CD14-positive monocyte (primary cell): ENCODE data around the gene RAB11FIP2. TPM values are rescaled to one million over a fixed set of nuclear protein-coding genes. Genes with fewer than 3 reads are reported as not detected.

ENCODE experiments used
- DNase-seq, 3 donors: peaks; one replicate each; pipeline ENCODE4 v3.0.0-alpha.2; 2011 to 2022
- H2AFZ ChIP-seq: 2 replicates; pipeline ENCODE4 v1.6.0; 2012; ENCODE audit warnings: mild to moderate bottlenecking, low read depth, low read length, inconsistent platforms; ENCODE audit not compliant: insufficient read depth, poor library complexity, severe bottlenecking
- H3K27ac ChIP-seq, 2 donors: 1 replicate in 1 of 2; 2 replicates in 1 of 2; pipeline ENCODE4 v1.5.1; 2012 to 2013; ENCODE audit warnings: low read length in 2 of 2, control low read depth in 1 of 2, inconsistent platforms in 1 of 2, low read depth in 1 of 2, mild to moderate bottlenecking in 1 of 2
- H3K27me3 ChIP-seq, 2 donors: one replicate each; pipeline versions ENCODE4 v1.6.0 to v1.6.1; 2011 to 2013; ENCODE audit warnings: low read length in 2 of 2; ENCODE audit not compliant: control insufficient read depth in 2 of 2, insufficient read depth in 2 of 2
- H3K36me3 ChIP-seq, 2 donors: replicated peaks in 1 of 2; 1 replicate in 1 of 2; 2 replicates in 1 of 2; pipeline versions ENCODE4 v1.5.1 to v1.6.1; 2012 to 2013; ENCODE audit warnings: low read length in 2 of 2, control low read depth in 1 of 2, inconsistent platforms in 1 of 2, mild to moderate bottlenecking in 1 of 2; ENCODE audit not compliant: insufficient read depth in 2 of 2, control insufficient read depth in 1 of 2
- H3K4me1 ChIP-seq, 2 donors: 1 replicate in 1 of 2; 2 replicates in 1 of 2; pipeline versions ENCODE4 v1.5.1 to v1.6.1; 2012 to 2013; ENCODE audit warnings: low read length in 2 of 2, control low read depth in 1 of 2, inconsistent platforms in 1 of 2, mild to moderate bottlenecking in 1 of 2, moderate library complexity in 1 of 2; ENCODE audit not compliant: insufficient read depth in 2 of 2, control insufficient read depth in 1 of 2
- H3K4me2 ChIP-seq: replicated peaks from 2 replicates; pipeline ENCODE3; 2012; ENCODE audit warnings: low read length, moderate library complexity, mild to moderate bottlenecking; ENCODE audit not compliant: poor library complexity, severe bottlenecking; ENCODE audit errors: extremely low read depth
- H3K4me3 ChIP-seq, 3 experiments: fragments of 200-600 bp in 1 of 3; sonication (generic) in 1 of 3; replicated peaks in 1 of 3; 1 replicate in 2 of 3; 2 replicates in 1 of 3; pipeline ENCODE4 v1.5.1; 2011 to 2013; ENCODE audit warnings: low read length in 3 of 3, mild to moderate bottlenecking in 3 of 3, control low read depth in 2 of 3, low read depth in 2 of 3, inconsistent platforms in 1 of 3, moderate library complexity in 1 of 3
- H3K79me2 ChIP-seq: 2 replicates; pipeline ENCODE4 v1.6.0; 2012; ENCODE audit warnings: mild to moderate bottlenecking, control low read depth, inconsistent platforms, low read length, moderate library complexity; ENCODE audit not compliant: insufficient read depth
- H3K9ac ChIP-seq: 2 replicates; pipeline ENCODE4 v1.6.0; 2017; ENCODE audit warnings: low read length, mild to moderate bottlenecking; ENCODE audit not compliant: insufficient read depth, poor library complexity, severe bottlenecking
- H3K9me3 ChIP-seq, 2 donors: replicated peaks in 1 of 2; 1 replicate in 1 of 2; 2 replicates in 1 of 2; pipeline versions ENCODE4 v1.5.1 to v1.6.1; 2012 to 2013; ENCODE audit warnings: low read length in 2 of 2, control low read depth in 1 of 2; ENCODE audit not compliant: control insufficient read depth in 1 of 2, insufficient read depth in 1 of 2
- H4K20me1 ChIP-seq: 2 replicates; pipeline ENCODE4 v1.6.0; 2012; ENCODE audit warnings: mild to moderate bottlenecking, low read length, control low read depth, moderate library complexity; ENCODE audit not compliant: insufficient read depth
- H3K27ac Mint-ChIP-seq, 7 donors: one replicate each; pipeline ENCODE4 v1.8.0; 2020; ENCODE audit warnings: mild to moderate bottlenecking in 7 of 7, mixed read lengths in 7 of 7, moderate library complexity in 6 of 7, inconsistent platforms in 2 of 7
- H3K27me3 Mint-ChIP-seq, 3 donors: one replicate each; pipeline ENCODE4 v1.8.0; 2021 to 2022; ENCODE audit warnings: low read depth in 3 of 3, mild to moderate bottlenecking in 3 of 3, mixed read lengths in 3 of 3, moderate library complexity in 3 of 3, inconsistent platforms in 1 of 3
- H3K36me3 Mint-ChIP-seq, 2 donors: one replicate each; pipeline ENCODE4 v1.8.0; 2020; ENCODE audit warnings: mixed read lengths in 2 of 2, inconsistent platforms in 1 of 2, mild to moderate bottlenecking in 1 of 2
- H3K4me1 Mint-ChIP-seq: one replicate; pipeline ENCODE4 v1.8.0; 2020; ENCODE audit warnings: mild to moderate bottlenecking, mixed read lengths
- H3K4me3 Mint-ChIP-seq, 2 donors: one replicate each; pipeline ENCODE4 v1.8.0; 2020; ENCODE audit warnings: mild to moderate bottlenecking in 2 of 2, mixed read lengths in 2 of 2, moderate library complexity in 1 of 2
- H3K9me3 Mint-ChIP-seq, 7 donors: one replicate each; pipeline ENCODE4 v1.8.0; 2020 to 2022; ENCODE audit warnings: mixed read lengths in 7 of 7, mild to moderate bottlenecking in 6 of 7, moderate library complexity in 6 of 7, inconsistent platforms in 2 of 7
- WGBS: methylation state at CpG from one replicate; pipeline ENCODE4 v1.1.5; 2013; ENCODE audit warnings: missing lambda C conversion rate; ENCODE audit not compliant: insufficient coverage; 5-methylcytosine and 5-hydroxymethylcytosine counted together
- intact Hi-C, 2 donors: fragments of 100-400 bp; cut with micrococcal nuclease; formaldehyde crosslinking; loops; one replicate each; pipeline versions ENCODE4 v1.15.0 to v1.15.1; 2023
- polyA plus RNA-seq, 3 donors: library from polyadenylated mRNA; depleted of rRNA in 1 of 3; unstranded in 2 of 3; stranded (reverse) in 1 of 3; fragments of 300-500 nt in 2 of 3; fragments of >200 nt in 1 of 3; fragmentation: Illumina TruSeq in 2 of 3; gene quantifications; 1 replicate in 2 of 3; 2 replicates in 1 of 3; pipeline ENCODE4 v1.2.3, GENCODE V29; 2012 to 2021
- TF ChIP-seq, protein P1 (sequence below): fragments of 200-600 bp; IDR thresholded peaks from one replicate; pipeline ENCODE4 v1.8.0; 2022; ENCODE audit warnings: antibody characterized with exemption, mild to moderate bottlenecking

Gene RAB11FIP2
- polyA plus RNA-seq, 3 donors, result 3.5 to 6.7 (median 5.4) TPM

DNA sequence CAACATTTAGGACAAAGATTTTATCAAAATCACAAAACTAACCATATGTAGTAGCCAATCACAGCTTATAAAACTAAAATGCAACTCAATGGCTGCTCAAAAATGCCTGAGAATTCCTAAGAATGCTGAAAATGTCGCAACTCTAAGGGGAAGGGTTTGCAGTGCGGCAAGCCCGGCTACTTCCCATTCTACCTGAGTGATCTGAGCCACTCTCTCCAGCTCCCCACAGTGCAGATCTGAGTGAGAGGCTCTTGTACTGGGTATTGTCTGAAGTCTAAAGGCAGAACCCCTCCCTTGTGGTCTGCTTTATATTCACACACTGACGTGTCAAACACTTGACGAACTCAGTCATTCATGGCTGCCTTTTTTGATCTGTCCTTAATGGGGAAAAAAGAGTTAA, 28.9 kb downstream of the RAB11FIP2 start:
- no peak overlapping the region for H3K4me3 ChIP-seq
- peaks cover 27 to 56% of the 10 kb centered on the region in 2 donors for H3K36me3 ChIP-seq
- H3K4me1 ChIP-seq, result no peaks in the 10 kb centered on the region
- no peaks in the 10 kb centered on the region for H3K27me3 ChIP-seq
- no peak overlapping the region for H3K4me3 Mint-ChIP-seq
- DNase-seq, result no peak
- H3K27ac Mint-ChIP-seq, result no peak overlapping the region
- H3K9ac ChIP-seq, result no peak overlapping the region
- TF ChIP-seq, protein P1, sequence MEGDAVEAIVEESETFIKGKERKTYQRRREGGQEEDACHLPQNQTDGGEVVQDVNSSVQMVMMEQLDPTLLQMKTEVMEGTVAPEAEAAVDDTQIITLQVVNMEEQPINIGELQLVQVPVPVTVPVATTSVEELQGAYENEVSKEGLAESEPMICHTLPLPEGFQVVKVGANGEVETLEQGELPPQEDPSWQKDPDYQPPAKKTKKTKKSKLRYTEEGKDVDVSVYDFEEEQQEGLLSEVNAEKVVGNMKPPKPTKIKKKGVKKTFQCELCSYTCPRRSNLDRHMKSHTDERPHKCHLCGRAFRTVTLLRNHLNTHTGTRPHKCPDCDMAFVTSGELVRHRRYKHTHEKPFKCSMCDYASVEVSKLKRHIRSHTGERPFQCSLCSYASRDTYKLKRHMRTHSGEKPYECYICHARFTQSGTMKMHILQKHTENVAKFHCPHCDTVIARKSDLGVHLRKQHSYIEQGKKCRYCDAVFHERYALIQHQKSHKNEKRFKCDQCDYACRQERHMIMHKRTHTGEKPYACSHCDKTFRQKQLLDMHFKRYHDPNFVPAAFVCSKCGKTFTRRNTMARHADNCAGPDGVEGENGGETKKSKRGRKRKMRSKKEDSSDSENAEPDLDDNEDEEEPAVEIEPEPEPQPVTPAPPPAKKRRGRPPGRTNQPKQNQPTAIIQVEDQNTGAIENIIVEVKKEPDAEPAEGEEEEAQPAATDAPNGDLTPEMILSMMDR, result no peak
- no peaks in the 10 kb centered on the region for H3K27me3 Mint-ChIP-seq
- intact Hi-C loops, result no loop called here
- no peaks in the 10 kb centered on the region for H3K4me1 Mint-ChIP-seq
- H3K27ac ChIP-seq, result no peak overlapping the region
- no peaks in the 10 kb centered on the region for H3K9me3 ChIP-seq
- peaks cover 37 to 38% of the 10 kb centered on the region in 2 donors for H3K36me3 Mint-ChIP-seq
- no peaks in the 10 kb centered on the region for H3K9me3 Mint-ChIP-seq
- H3K4me2 ChIP-seq, result no peak overlapping the region
- H2AFZ ChIP-seq, result no peak overlapping the region
- peaks cover 6% of the 10 kb centered on the region for H4K20me1 ChIP-seq
- no peaks in the 10 kb centered on the region for H3K79me2 ChIP-seq
- WGBS, result 100% methylated on average over 1 of the region's 5 CpGs

DNA sequence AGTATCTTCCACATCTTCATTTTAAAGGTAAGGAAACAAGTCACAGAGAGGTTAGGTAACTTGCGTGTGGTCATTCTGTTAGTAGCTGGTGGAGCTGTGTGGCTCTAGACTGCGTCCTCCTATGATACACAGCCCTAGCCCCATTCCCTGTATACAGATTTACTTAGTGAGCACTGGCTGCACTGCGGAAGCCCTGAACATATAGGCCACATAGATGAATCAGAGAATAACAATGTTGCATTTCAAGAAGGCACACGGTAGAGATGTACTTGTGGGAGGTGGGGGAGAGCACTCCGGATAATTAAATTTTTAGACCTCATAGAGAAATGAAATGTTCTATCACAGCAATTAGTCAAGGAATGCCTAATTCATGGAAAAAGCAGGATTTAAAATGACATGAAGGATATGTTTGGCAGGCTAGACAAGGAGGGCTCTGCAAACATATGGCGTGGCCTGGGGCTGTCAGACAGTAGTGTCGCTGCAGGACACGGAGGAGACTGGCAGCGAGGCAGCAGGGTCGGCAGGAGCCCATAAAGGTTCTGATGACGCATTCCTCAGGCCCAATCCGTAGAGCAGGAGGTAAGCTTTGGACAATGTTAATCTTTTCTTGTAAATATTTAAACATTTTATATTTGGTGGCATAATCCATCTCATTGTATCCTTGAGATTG, 29.5 kb downstream of the RAB11FIP2 start:
- 100% methylated on average over 5 of the region's 12 CpGs for WGBS

More for the DNA sequence above, 29.5 kb downstream of the RAB11FIP2 start:
- Histone ChIP-seq H3K4me1 (no peaks in the 10 kb centered on the region), H3K9me3 (no peaks in the 10 kb centered on the region), H4K20me1 (peaks cover 6% of the 10 kb centered on the region), H3K9ac (no peak overlapping the region), H3K79me2 (no peaks in the 10 kb centered on the region), H3K4me2 (no peak overlapping the region), H3K36me3 (peaks cover 27 to 56% of the 10 kb centered on the region in 2 donors), H2AFZ (no peak overlapping the region), H3K27ac (no peak overlapping the region), H3K4me3 (no peak overlapping the region), H3K27me3 (no peaks in the 10 kb centered on the region)
- Mint-ChIP-seq H3K27ac (no peak overlapping the region), H3K4me1 (no peaks in the 10 kb centered on the region), H3K27me3 (no peaks in the 10 kb centered on the region), H3K36me3 (peaks cover 37 to 40% of the 10 kb centered on the region in 2 donors), H3K9me3 (no peaks in the 10 kb centered on the region), H3K4me3 (no peak overlapping the region)
- intact Hi-C loops, result no loop called here
- TF ChIP-seq, protein P1, result no peak
- DNase-seq, result no peak
